Measurements from ENCODE around the gene DCLK2. TPM values are rescaled to one million over a fixed set of nuclear protein-coding genes. Genes with fewer than 3 reads are reported as not detected.

DCLK2 gene
- polyA plus RNA-seq, 1 of the 3 experiments (the other 2 are of a cell fraction): 10.1 TPM

GRCh38 chr4:150051111-150051510 is 27.1 kb upstream of the DCLK2 start:
- H4K20me1 ChIP-seq (ENCODE audit: insufficient read depth): no peaks in the 10 kb centered on the region
- DNase-seq: no peak
- H3K36me3 ChIP-seq (replicated peaks in 1 of 2; ENCODE audit: control insufficient read depth in 1 of 2, insufficient read depth in 2 of 2, low read length in 1 of 2): no peaks in the 10 kb centered on the region
- no peak overlapping the region for H2AFZ ChIP-seq (ENCODE audit: low read depth)
- no peak for TF ChIP-seq NRF1 (IDR thresholded peaks at IDR 0.05; ENCODE audit: low read depth, low read length)
- TF ChIP-seq, protein P1, sequence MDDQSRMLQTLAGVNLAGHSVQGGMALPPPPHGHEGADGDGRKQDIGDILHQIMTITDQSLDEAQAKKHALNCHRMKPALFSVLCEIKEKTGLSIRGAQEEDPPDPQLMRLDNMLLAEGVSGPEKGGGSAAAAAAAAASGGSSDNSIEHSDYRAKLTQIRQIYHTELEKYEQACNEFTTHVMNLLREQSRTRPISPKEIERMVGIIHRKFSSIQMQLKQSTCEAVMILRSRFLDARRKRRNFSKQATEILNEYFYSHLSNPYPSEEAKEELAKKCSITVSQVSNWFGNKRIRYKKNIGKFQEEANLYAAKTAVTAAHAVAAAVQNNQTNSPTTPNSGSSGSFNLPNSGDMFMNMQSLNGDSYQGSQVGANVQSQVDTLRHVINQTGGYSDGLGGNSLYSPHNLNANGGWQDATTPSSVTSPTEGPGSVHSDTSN (IDR thresholded peaks at IDR 0.05): no peak
- TF ChIP-seq SIN3A (IDR thresholded peaks at IDR 0.05; ENCODE audit: borderline replicate concordance, low read depth, low read length): no peak
- TF ChIP-seq SMC3 (IDR thresholded peaks at IDR 0.05; ENCODE audit: low read depth, low read length): no peak
- no peak for TF ChIP-seq GATA2 (CRISPR knock-in tag; IDR thresholded peaks at IDR 0.05)
- TF ChIP-seq RXRA (IDR thresholded peaks at IDR 0.05; ENCODE audit: borderline replicate concordance, low read depth): no peak
- TF ChIP-seq YY1 (IDR thresholded peaks at IDR 0.05; ENCODE audit: low read depth): no peak
- TF ChIP-seq, protein P2, sequence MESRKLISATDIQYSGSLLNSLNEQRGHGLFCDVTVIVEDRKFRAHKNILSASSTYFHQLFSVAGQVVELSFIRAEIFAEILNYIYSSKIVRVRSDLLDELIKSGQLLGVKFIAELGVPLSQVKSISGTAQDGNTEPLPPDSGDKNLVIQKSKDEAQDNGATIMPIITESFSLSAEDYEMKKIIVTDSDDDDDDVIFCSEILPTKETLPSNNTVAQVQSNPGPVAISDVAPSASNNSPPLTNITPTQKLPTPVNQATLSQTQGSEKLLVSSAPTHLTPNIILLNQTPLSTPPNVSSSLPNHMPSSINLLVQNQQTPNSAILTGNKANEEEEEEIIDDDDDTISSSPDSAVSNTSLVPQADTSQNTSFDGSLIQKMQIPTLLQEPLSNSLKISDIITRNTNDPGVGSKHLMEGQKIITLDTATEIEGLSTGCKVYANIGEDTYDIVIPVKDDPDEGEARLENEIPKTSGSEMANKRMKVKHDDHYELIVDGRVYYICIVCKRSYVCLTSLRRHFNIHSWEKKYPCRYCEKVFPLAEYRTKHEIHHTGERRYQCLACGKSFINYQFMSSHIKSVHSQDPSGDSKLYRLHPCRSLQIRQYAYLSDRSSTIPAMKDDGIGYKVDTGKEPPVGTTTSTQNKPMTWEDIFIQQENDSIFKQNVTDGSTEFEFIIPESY (IDR thresholded peaks at IDR 0.05; ENCODE audit: borderline replicate concordance, low read depth): no peak
- no peak for TF ChIP-seq MXI1 (IDR thresholded peaks at IDR 0.05; ENCODE audit: low read depth, low read length)
- no peak for TF ChIP-seq REST (IDR thresholded peaks at IDR 0.05; ENCODE audit: low read depth, low read length)
- no peak overlapping the region for H3K4me2 ChIP-seq
- peaks cover 0 to 6% of the 10 kb centered on the region in 2 experiments; a peak in 2 of 4 replicates for H3K4me1 ChIP-seq (ENCODE audit: control insufficient read depth in 1 of 2, insufficient read depth in 2 of 2, low read depth in 1 of 2, low read length in 1 of 2)
- no peaks in the 10 kb centered on the region for H3K9me2 ChIP-seq
- H3K9ac ChIP-seq: no peak overlapping the region
- ChIA-PET CTCF (no interaction called here), POLR2A (interaction anchor here (0.8 kb wide), 1 partner anchor 27 kb away, joined by 3 read pairs; the partner anchor contains the start of gene DCLK2)
- H3K27me3 ChIP-seq (ENCODE audit: insufficient read depth): no peaks in the 10 kb centered on the region
- no peaks in the 10 kb centered on the region for H3K9me3 ChIP-seq
- H3K27ac ChIP-seq (ENCODE audit: low read depth in 2 of 2, low read length in 1 of 2): no peak overlapping the region
- WGBS (ENCODE audit: low lambda C conversion rate): 93% methylated on average over 3 of the region's 3 CpGs
- H3K79me2 ChIP-seq (ENCODE audit: insufficient read depth): no peaks in the 10 kb centered on the region
- H3F3A ChIP-seq (replicated peaks; ENCODE audit: insufficient read depth): no peaks in the 10 kb centered on the region
- H3K4me3 ChIP-seq (ENCODE audit: low read depth in 2 of 2, low read length in 1 of 2): no peak overlapping the region

DNA sequence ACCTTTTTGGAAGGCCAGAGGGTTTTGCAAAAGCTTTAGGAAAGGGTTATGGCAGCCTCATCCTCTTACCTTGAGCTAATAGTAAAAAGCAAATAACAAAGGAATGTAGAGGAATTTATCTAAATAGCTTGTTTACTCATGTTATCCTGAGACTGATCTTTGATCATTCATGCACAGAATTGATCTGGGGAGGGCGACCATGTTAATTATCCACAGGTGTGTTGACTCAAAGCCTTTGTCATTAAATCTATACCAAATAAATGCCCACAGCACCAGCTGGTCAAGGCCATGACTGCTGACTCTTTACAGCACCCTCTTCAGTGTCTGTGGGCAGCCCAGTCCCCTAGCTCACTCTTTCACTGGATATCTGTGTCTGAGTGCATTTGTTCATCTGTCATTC is 22.8 kb upstream of the DCLK2 start:
- Histone ChIP-seq H4K20me1 (ENCODE audit: insufficient read depth) (no peaks in the 10 kb centered on the region), H3K27ac (ENCODE audit: low read depth in 2 of 2, low read length in 1 of 2) (no peak overlapping the region), H3K9me3 (no peaks in the 10 kb centered on the region), H3K4me2 (no peak overlapping the region), H2AFZ (ENCODE audit: low read depth) (no peak overlapping the region), H3K9ac (no peak overlapping the region), H3K36me3 (replicated peaks in 1 of 2; ENCODE audit: control insufficient read depth in 1 of 2, insufficient read depth in 2 of 2, low read length in 1 of 2) (no peaks in the 10 kb centered on the region), H3K4me1 (ENCODE audit: control insufficient read depth in 1 of 2, insufficient read depth in 2 of 2, low read depth in 1 of 2, low read length in 1 of 2) (peaks cover 0 to 2% of the 10 kb centered on the region in 2 experiments; a peak in 1 of 4 replicates), H3K9me2 (no peaks in the 10 kb centered on the region), H3K79me2 (ENCODE audit: insufficient read depth) (no peaks in the 10 kb centered on the region), H3K4me3 (ENCODE audit: low read depth in 2 of 2, low read length in 1 of 2) (no peak overlapping the region), H3K27me3 (ENCODE audit: insufficient read depth) (no peaks in the 10 kb centered on the region), H3F3A (replicated peaks; ENCODE audit: insufficient read depth) (no peaks in the 10 kb centered on the region)
- no peak for DNase-seq
- ChIA-PET CTCF (interaction anchor here (0.5 kb wide), 1 partner anchor 188 kb away, joined by 3 read pairs; no protein-coding TSS in a partner anchor), POLR2A (no interaction called here)
- 38% methylated on average over 1 of the region's 1 CpG for WGBS (ENCODE audit: low lambda C conversion rate)
- TF ChIP-seq FOXJ3 (CRISPR knock-in tag; IDR thresholded peaks at IDR 0.05) (no peak), POLR2AphosphoS5 (IDR thresholded peaks at IDR 0.05; ENCODE audit: low read depth, low read length) (no peak), MAX (IDR thresholded peaks at IDR 0.05; ENCODE audit: low read depth) (no peak), EZH2phosphoT487 (IDR thresholded peaks at IDR 0.05; ENCODE audit: borderline replicate concordance, low read depth) (no peak), JUND (IDR thresholded peaks at IDR 0.05) (no peak), RAD21 (IDR thresholded peaks at IDR 0.05; ENCODE audit: low read length) (no peak), NFIC (IDR thresholded peaks at IDR 0.05; ENCODE audit: borderline replicate concordance) (no peak), NRF1 (IDR thresholded peaks at IDR 0.05; ENCODE audit: low read depth, low read length) (no peak), IRF3 (IDR thresholded peaks at IDR 0.05; ENCODE audit: low read depth, low read length) (no peak)
- TF ChIP-seq, protein P1 (IDR thresholded peaks at IDR 0.05): no peak

All from SK-N-SH (cell line).